Vagina (tissue), 2 donors: ENCODE results near the gene MAP1LC3C. TPM values are rescaled to one million over a fixed set of nuclear protein-coding genes. Genes with fewer than 3 reads are reported as not detected.

Source experiments
- DNase-seq, 2 donors: peaks; one replicate each; pipeline ENCODE4 v3.0.0-alpha.2; 2017; ENCODE audit errors: extremely low spot score in 2 of 2
- H3K27ac ChIP-seq: fragments of 200-600 bp; sonication (generic); one replicate; pipeline ENCODE4 v1.5.1; 2019
- H3K27me3 ChIP-seq: fragments of 200-600 bp; sonication (generic); one replicate; pipeline ENCODE4 v1.5.1; 2019
- H3K36me3 ChIP-seq, 2 donors: fragments of 200-600 bp; sonication (generic); one replicate each; pipeline ENCODE4 v1.5.1; 2017 to 2019
- H3K4me1 ChIP-seq: fragments of 200-600 bp; sonication (generic); one replicate; pipeline ENCODE4 v1.5.1; 2019
- H3K4me3 ChIP-seq, 2 donors: fragments of 200-600 bp; sonication (generic); 1 replicate in 1 of 2; 2 replicates in 1 of 2; pipeline ENCODE4 v1.5.1; 2016 to 2019
- H3K9me3 ChIP-seq: fragments of 200-600 bp; sonication (generic); one replicate; pipeline ENCODE4 v1.5.1; 2019
- POLR2A ChIP-seq, 2 donors: fragments of 450-650 bp; IDR thresholded peaks; one replicate each; pipeline ENCODE4 v1.6.1; 2017; ENCODE audit warnings: antibody characterized with exemption in 2 of 2, mild to moderate bottlenecking in 2 of 2, moderate library complexity in 2 of 2
- POLR2AphosphoS5 ChIP-seq, 2 donors: sonication (generic); formaldehyde crosslinking; IDR thresholded peaks; one replicate each; pipeline ENCODE4 v1.9.0; 2017; ENCODE audit warnings: antibody characterized with exemption in 2 of 2, mild to moderate bottlenecking in 2 of 2, low read depth in 1 of 2; ENCODE audit not compliant: insufficient read depth in 1 of 2
- intact Hi-C: fragments of 100-400 bp; cut with DNase I; formaldehyde crosslinking; loops from one replicate; pipeline ENCODE4 v1.15.1; 2023
- total RNA-seq: library from RNA; depleted of rRNA; stranded (reverse); fragments of >200 nt; gene quantifications from one replicate; pipeline ENCODE4 v1.2.3, GENCODE V29; 2016
- TF ChIP-seq, protein P1 (sequence below), 3 experiments: fragments of 450-650 bp in 2 of 3; fragments of 200-600 bp in 1 of 3; sonication (generic) in 1 of 3; IDR thresholded peaks; one replicate each; pipeline ENCODE4 v1.5.1; 2017 to 2019; ENCODE audit warnings: antibody characterized with exemption in 3 of 3, mild to moderate bottlenecking in 2 of 3, moderate library complexity in 2 of 3

The MAP1LC3C gene
- total RNA-seq, 1 donor from 2014 or later = 1.2 TPM

- Histone ChIP-seq H3K27ac (no peak overlapping the region), H3K27me3 (no peaks in the 10 kb centered on the region), H3K4me3 (no peak overlapping the region), H3K9me3 (no peaks in the 10 kb centered on the region), H3K4me1 (no peaks in the 10 kb centered on the region), H3K36me3 (no peaks in the 10 kb centered on the region)
- DNase-seq = no peak
- intact Hi-C loops = loop anchor here (1.0 kb wide), 1 partner anchor 44 kb away; no protein-coding TSS in a partner anchor
- TF ChIP-seq POLR2AphosphoS5 (IDR thresholded peaks at IDR 0.05; ENCODE audit: insufficient read depth in 1 of 2, low read depth in 1 of 2) (no peak), POLR2A (IDR thresholded peaks at IDR 0.05) (no peak)
- TF ChIP-seq, protein P1, sequence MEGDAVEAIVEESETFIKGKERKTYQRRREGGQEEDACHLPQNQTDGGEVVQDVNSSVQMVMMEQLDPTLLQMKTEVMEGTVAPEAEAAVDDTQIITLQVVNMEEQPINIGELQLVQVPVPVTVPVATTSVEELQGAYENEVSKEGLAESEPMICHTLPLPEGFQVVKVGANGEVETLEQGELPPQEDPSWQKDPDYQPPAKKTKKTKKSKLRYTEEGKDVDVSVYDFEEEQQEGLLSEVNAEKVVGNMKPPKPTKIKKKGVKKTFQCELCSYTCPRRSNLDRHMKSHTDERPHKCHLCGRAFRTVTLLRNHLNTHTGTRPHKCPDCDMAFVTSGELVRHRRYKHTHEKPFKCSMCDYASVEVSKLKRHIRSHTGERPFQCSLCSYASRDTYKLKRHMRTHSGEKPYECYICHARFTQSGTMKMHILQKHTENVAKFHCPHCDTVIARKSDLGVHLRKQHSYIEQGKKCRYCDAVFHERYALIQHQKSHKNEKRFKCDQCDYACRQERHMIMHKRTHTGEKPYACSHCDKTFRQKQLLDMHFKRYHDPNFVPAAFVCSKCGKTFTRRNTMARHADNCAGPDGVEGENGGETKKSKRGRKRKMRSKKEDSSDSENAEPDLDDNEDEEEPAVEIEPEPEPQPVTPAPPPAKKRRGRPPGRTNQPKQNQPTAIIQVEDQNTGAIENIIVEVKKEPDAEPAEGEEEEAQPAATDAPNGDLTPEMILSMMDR (IDR thresholded peaks at IDR 0.05) = no peak
These were observed 3.6 kb upstream of the MAP1LC3C start for GRCh38 chr1:242002510-242002909.

GRCh38 chr1:242002072-242002471 is 3.2 kb upstream of the MAP1LC3C start:
- no peaks in the 10 kb centered on the region for H3K36me3 ChIP-seq
- TF ChIP-seq POLR2AphosphoS5 (IDR thresholded peaks at IDR 0.05; ENCODE audit: insufficient read depth in 1 of 2, low read depth in 1 of 2) (no peak), POLR2A (IDR thresholded peaks at IDR 0.05) (no peak)
- TF ChIP-seq, protein P1 (IDR thresholded peaks at IDR 0.05) = no peak
- no peak overlapping the region for H3K27ac ChIP-seq

DNA sequence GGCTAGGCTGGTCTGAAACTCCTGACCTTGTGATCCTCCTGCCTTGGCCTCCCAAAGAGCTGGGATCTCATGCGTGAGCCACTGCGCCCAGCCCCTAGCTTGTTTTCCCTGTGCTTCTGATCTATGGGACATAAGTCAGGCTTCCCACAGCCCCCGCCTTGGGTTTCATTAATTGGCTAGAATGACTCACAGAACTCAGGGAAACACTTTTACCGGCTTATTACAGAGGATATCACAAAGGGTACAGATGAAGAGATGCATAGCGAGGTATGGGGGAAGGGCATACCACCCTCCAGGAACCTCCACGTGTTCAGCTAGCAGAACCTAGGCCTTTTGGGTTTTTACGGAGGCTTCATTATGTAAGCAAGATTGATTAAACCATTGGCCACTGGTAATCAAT is 1.5 kb upstream of the MAP1LC3C start:
- DNase-seq = no peak
- H3K4me1 ChIP-seq = no peaks in the 10 kb centered on the region
- intact Hi-C loops = no loop called here
- H3K27me3 ChIP-seq = no peaks in the 10 kb centered on the region
- H3K4me3 ChIP-seq = no peak overlapping the region
- no peak overlapping the region for H3K27ac ChIP-seq
- TF ChIP-seq, protein P1 (IDR thresholded peaks at IDR 0.05) = no peak
- TF ChIP-seq POLR2A (IDR thresholded peaks at IDR 0.05) = no peak
- TF ChIP-seq POLR2AphosphoS5 (IDR thresholded peaks at IDR 0.05; ENCODE audit: insufficient read depth in 1 of 2, low read depth in 1 of 2) = no peak
- no peaks in the 10 kb centered on the region for H3K9me3 ChIP-seq
- H3K36me3 ChIP-seq = no peaks in the 10 kb centered on the region

More at GRCh38 chr1:242002072-242002471, 3.2 kb upstream of the MAP1LC3C start:
- no peaks in the 10 kb centered on the region for H3K27me3 ChIP-seq
- H3K9me3 ChIP-seq = no peaks in the 10 kb centered on the region
- DNase-seq = no peak
- intact Hi-C loops = loop anchor here (1.0 kb wide), 1 partner anchor 44 kb away; no protein-coding TSS in a partner anchor
- H3K4me3 ChIP-seq = no peak overlapping the region
- no peaks in the 10 kb centered on the region for H3K4me1 ChIP-seq

- Histone ChIP-seq H3K27me3 (no peaks in the 10 kb centered on the region), H3K36me3 (no peaks in the 10 kb centered on the region), H3K9me3 (no peaks in the 10 kb centered on the region), H3K4me1 (no peaks in the 10 kb centered on the region), H3K27ac (no peak overlapping the region), H3K4me3 (peak overlapping the region; percentile 21 to 34)
- DNase-seq = no peak
- intact Hi-C loops = no loop called here
- peak in 1 of 2 donors; percentile 34 for TF ChIP-seq POLR2AphosphoS5 (IDR thresholded peaks at IDR 0.05; ENCODE audit: insufficient read depth in 1 of 2, low read depth in 1 of 2)
- no peak for TF ChIP-seq POLR2A (IDR thresholded peaks at IDR 0.05)
- TF ChIP-seq, protein P1 (IDR thresholded peaks at IDR 0.05) = peak in 2 of 3 experiments; percentile 24 to 50
These were observed 431 bp downstream of the MAP1LC3C start for GRCh38 chr1:241998412-241998921.

- H3K9me3 ChIP-seq = no peaks in the 10 kb centered on the region
- TF ChIP-seq POLR2AphosphoS5 (IDR thresholded peaks at IDR 0.05; ENCODE audit: insufficient read depth in 1 of 2, low read depth in 1 of 2) = no peak
- TF ChIP-seq POLR2A (IDR thresholded peaks at IDR 0.05) = no peak
- TF ChIP-seq, protein P1 (IDR thresholded peaks at IDR 0.05) = no peak
- no peaks in the 10 kb centered on the region for H3K36me3 ChIP-seq
- H3K4me1 ChIP-seq = no peaks in the 10 kb centered on the region
- H3K4me3 ChIP-seq = no peak overlapping the region
- H3K27ac ChIP-seq = no peak overlapping the region
- DNase-seq = no peak
- H3K27me3 ChIP-seq = no peaks in the 10 kb centered on the region
- intact Hi-C loops = no loop called here
These were observed 1.4 kb downstream of the MAP1LC3C start for GRCh38 chr1:241997401-241997998.
